K562 (cell line): ENCODE results near the gene PCDH8.

Experiments used
- CTCF ChIP-seq, 3 experiments: IDR thresholded peaks in 2 of 3; conservative IDR thresholded peaks in 1 of 3; 2 replicates each; pipeline ENCODE4 v1.5.1; 2011 to 2012; ENCODE audit warnings: low read length in 3 of 3, mild to moderate bottlenecking in 3 of 3, control low read depth in 2 of 3, improper control_type of control experiment in 1 of 3, inconsistent platforms in 1 of 3, low read depth in 1 of 3, mixed read lengths in 1 of 3, moderate library complexity in 1 of 3; ENCODE audit not compliant: insufficient read depth in 2 of 3
- HDAC3 ChIP-seq: fragments of 450-650 bp; IDR thresholded peaks from 2 replicates; pipeline ENCODE4 v1.6.1; 2018; ENCODE audit warnings: borderline replicate concordance, mild to moderate bottlenecking, moderate library complexity; ENCODE audit not compliant: partially characterized antibody
- MYC ChIP-seq, 2 experiments: fragments of 250-450 bp in 1 of 2; sonication (Bioruptor Pico) in 1 of 2; IDR thresholded peaks; 2 replicates each; pipeline versions ENCODE4 v1.5.1 to v1.6.1; 2012 to 2021; ENCODE audit warnings: low read depth in 2 of 2, borderline replicate concordance in 1 of 2, improper control_type of control experiment in 1 of 2, low read length in 1 of 2, mild to moderate bottlenecking in 1 of 2, moderate library complexity in 1 of 2
- SMAD2 ChIP-seq: fragments of 150-350 bp; IDR thresholded peaks from 2 replicates; pipeline ENCODE4 v1.6.1; 2014; ENCODE audit warnings: low read depth, mild to moderate bottlenecking, low read length
- ZNF644 ChIP-seq: fragments of 200-800 bp; sonication (Bioruptor generic); IDR thresholded peaks from 2 replicates; pipeline ENCODE4 v1.6.1; 2016; ENCODE audit warnings: low read depth, missing genetic modification characterization, missing compliant biosample characterization
- ZZZ3 ChIP-seq: fragments of 450-650 bp; IDR thresholded peaks from 2 replicates; pipeline ENCODE4 v1.6.1; 2016; ENCODE audit warnings: antibody characterized with exemption, mild to moderate bottlenecking, moderate library complexity
- TF ChIP-seq, protein P1 (sequence below): fragments of 150-350 bp; IDR thresholded peaks from 2 replicates; pipeline ENCODE4 v1.6.1; 2014; ENCODE audit warnings: low read depth, mild to moderate bottlenecking, low read length, borderline replicate concordance

GRCh38 chr13:52848455-52849195 is at the start of gene PCDH8:
- TF ChIP-seq MYC (IDR thresholded peaks at IDR 0.05; ENCODE audit: low read depth, low read length), result no peak
- TF ChIP-seq MYC (CRISPR knock-in tag; IDR thresholded peaks at IDR 0.05; ENCODE audit: borderline replicate concordance, low read depth), result no peak
- no peak for TF ChIP-seq SMAD2
- no peak for TF ChIP-seq ZNF644 (tag)
- TF ChIP-seq, protein P1, sequence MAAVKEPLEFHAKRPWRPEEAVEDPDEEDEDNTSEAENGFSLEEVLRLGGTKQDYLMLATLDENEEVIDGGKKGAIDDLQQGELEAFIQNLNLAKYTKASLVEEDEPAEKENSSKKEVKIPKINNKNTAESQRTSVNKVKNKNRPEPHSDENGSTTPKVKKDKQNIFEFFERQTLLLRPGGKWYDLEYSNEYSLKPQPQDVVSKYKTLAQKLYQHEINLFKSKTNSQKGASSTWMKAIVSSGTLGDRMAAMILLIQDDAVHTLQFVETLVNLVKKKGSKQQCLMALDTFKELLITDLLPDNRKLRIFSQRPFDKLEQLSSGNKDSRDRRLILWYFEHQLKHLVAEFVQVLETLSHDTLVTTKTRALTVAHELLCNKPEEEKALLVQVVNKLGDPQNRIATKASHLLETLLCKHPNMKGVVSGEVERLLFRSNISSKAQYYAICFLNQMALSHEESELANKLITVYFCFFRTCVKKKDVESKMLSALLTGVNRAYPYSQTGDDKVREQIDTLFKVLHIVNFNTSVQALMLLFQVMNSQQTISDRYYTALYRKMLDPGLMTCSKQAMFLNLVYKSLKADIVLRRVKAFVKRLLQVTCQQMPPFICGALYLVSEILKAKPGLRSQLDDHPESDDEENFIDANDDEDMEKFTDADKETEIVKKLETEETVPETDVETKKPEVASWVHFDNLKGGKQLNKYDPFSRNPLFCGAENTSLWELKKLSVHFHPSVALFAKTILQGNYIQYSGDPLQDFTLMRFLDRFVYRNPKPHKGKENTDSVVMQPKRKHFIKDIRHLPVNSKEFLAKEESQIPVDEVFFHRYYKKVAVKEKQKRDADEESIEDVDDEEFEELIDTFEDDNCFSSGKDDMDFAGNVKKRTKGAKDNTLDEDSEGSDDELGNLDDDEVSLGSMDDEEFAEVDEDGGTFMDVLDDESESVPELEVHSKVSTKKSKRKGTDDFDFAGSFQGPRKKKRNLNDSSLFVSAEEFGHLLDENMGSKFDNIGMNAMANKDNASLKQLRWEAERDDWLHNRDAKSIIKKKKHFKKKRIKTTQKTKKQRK, result no peak
- TF ChIP-seq ZZZ3, result no peak
- no peak for TF ChIP-seq CTCF (IDR thresholded peaks at IDR 0.05 in 2 of 3, conservative IDR thresholded peaks at IDR 0.05 in 1 of 3; ENCODE audit: insufficient read depth in 2 of 3, low read depth in 1 of 3, low read length in 3 of 3)
- TF ChIP-seq HDAC3, result no peak
